Stimulated activated CD4-positive, alpha-beta T cell treated with anti-CD3 and anti-CD28 coated beads, Interleukin-2, amount 100 ng/mL, for 4 hours (primary cell): Measurements from ENCODE around the gene RAB26.
"Not testable (repeated sequence)": the region's sequence is repeated elsewhere in the genome, so short reads cannot be mapped to it uniquely, and the experiment has no call there.

Experiments used
- DNase-seq: peaks from one replicate; pipeline ENCODE4 v3.0.0-alpha.2; 2020; ENCODE audit warnings: low read depth

The RAB26 gene

GRCh38 chr16:2196162-2196980 is 47.9 kb downstream of the RAB26 start, which contains the start of gene CASKIN1:
Gene CASKIN1, minus strand, starts transcription at chr16:2196605. Its CDS starts 173 bp downstream, at chr16:2196432.
- DNase-seq = no peak

DNA sequence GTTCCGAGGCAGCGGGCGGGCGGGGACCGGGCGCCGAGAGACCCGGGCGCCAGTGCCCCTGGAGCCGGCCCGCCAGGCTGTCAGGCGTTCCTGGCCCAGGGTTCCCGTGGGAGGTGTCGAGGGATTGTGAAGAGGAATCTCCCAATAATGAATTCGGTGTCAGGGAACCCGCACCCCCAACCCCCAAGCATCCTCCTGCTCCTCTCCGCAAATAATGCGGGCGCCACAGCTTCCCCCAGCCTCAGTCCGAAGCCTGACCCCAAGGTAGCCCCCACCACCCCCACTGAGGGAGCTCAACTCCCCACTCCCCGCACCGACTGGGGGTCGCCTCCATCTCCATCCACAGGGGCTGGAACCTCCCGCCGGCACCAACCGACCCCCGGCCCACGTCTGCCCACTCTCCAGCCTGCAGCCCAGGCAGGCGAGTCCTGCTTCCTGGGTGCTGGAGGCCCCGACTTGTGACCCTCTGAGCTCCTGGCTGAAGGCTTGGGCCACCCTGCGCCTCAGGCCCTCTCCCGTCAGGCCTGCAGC is 48.6 kb downstream of the RAB26 start:
- DNase-seq = no peak

- no peak for DNase-seq
Measured at GRCh38 chr16:2197765-2198164, 49.3 kb downstream of the RAB26 start.

DNA sequence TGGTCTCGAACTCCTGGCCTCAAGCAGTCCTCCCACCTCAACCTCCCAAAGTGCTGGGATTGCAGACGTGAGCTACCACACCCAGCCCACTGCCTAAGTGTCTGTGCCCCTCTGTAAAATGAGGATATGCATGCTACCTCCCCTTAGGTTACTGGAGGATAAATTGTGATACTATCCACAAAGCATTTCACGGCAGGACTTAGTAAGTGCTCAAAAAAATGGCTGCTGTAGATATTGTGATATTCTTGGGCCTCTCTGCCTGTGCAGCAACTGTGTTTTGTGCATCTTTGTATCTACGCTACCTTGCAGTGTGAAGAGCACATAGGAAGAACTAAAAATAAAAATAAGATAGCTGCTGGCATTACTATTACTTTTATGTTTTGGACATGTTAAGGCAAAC is 49.9 kb downstream of the RAB26 start:
- DNase-seq = no peak

GRCh38 chr16:2199095-2199494 is 50.7 kb downstream of the RAB26 start:
- no peak for DNase-seq

- no peak for DNase-seq
Measured at GRCh38 chr16:2199621-2200139, 51.3 kb downstream of the RAB26 start.

DNA sequence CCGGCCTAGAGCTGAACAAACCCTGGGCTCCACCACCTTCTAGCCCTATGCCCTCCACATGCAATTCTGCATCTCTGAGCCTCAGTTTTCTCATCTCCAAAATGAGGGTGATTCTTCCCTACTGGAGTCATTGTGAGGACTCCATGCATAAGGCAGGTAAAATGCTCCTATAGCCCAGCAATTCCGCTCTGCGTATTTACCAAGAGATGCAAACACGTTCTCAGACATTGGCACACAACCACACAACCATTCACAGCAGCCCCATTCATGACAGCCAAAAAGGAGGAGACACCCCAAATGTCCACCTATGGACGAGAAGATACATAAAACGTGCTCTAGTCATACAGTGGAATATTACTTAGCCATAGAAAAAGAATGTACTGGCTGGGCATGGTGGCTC is 51.9 kb downstream of the RAB26 start:
- no peak for DNase-seq

DNA sequence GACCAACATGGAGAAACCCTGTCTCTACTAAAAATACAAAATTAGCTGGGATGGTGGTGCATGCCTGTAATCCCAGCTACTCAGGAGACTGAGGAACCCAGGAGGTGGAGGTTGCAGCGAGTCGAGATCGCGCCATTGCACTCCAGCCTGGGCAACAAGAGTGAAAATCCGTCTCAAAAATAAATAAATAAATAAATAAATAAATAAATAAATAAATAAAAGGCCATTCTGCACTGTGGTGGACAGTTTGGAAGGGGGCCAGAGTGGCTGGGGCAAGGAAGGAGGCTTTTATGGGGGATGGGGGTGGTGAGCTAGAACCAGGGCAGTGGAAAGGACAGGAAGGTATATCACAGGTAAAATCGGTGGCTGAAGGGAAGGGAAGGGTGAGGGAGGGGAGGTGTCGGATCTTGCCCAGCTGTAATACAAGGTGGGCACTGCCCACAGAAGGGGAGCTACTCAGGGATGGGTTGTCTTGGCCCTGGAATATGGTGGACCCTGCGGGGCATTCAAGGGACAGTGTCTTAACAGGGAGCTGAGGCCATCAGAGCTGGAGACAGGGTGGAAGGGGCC is 54.8 kb downstream of the RAB26 start:
- not testable (repeated sequence) for DNase-seq
